ENCODE results near the gene FAM89B.

- peak; percentile 75; the same call in 1 of the 2 replicates for TF ChIP-seq POLR2AphosphoS5 (IDR thresholded peaks at IDR 0.05; ENCODE audit: low read depth, low read length)
- TF ChIP-seq SIN3A (IDR thresholded peaks at IDR 0.05; ENCODE audit: borderline replicate concordance, insufficient read depth, low read length) = peak; percentile 93; the same call in 1 of the 2 replicates
- peak; percentile 74; the same call in 1 of the 2 replicates for TF ChIP-seq TAF1 (IDR thresholded peaks at IDR 0.05; ENCODE audit: borderline replicate concordance, insufficient read depth, low read length)
- 0 out of 4 replicates have a peak, but pooled peaks of 1 of the 2 experiments have one; percentile 38 for TF ChIP-seq REST (IDR thresholded peaks at IDR 0.05; ENCODE audit: insufficient read depth in 1 of 2, low read depth in 2 of 2, low read length in 2 of 2)
- TF ChIP-seq FOXP2 (optimal IDR thresholded peaks at IDR 0.05; ENCODE audit: borderline replicate concordance, extremely low read depth, extremely low read length, insufficient read depth) = no peak
These were observed 2.1 kb upstream of the FAM89B start, which contains the start of gene ZNRD2 for GRCh38 chr11:65569973-65570918.
